Glutamatergic neuron (in vitro differentiated cells): Measurements from ENCODE around the gene PCDHGA8. TPM values are rescaled to one million over a fixed set of nuclear protein-coding genes. Genes with fewer than 3 reads are reported as not detected.

Experiments used
- DNase-seq: peaks from one replicate; pipeline ENCODE4 v3.0.0; 2022
- H3K27ac Mint-ChIP-seq: one replicate; pipeline ENCODE4 v1.8.0; 2020; ENCODE audit warnings: mild to moderate bottlenecking, mixed read lengths, inconsistent platforms; ENCODE audit not compliant: unreplicated experiment
- H3K27me3 Mint-ChIP-seq: one replicate; pipeline ENCODE4 v1.8.0; 2020; ENCODE audit warnings: mild to moderate bottlenecking, moderate library complexity, mixed read lengths, inconsistent platforms; ENCODE audit not compliant: unreplicated experiment
- H3K36me3 Mint-ChIP-seq: one replicate; pipeline ENCODE4 v1.8.0; 2020; ENCODE audit warnings: mild to moderate bottlenecking, mixed read lengths, inconsistent platforms; ENCODE audit not compliant: unreplicated experiment
- H3K4me1 Mint-ChIP-seq: one replicate; pipeline ENCODE4 v1.8.0; 2020; ENCODE audit warnings: mild to moderate bottlenecking, low read depth, mixed read lengths, inconsistent platforms; ENCODE audit not compliant: unreplicated experiment
- H3K4me3 Mint-ChIP-seq: one replicate; pipeline ENCODE4 v1.8.0; 2020; ENCODE audit warnings: mild to moderate bottlenecking, mixed read lengths, inconsistent platforms; ENCODE audit not compliant: unreplicated experiment
- H3K9me3 Mint-ChIP-seq: one replicate; pipeline ENCODE4 v1.8.0; 2020; ENCODE audit warnings: mild to moderate bottlenecking, moderate library complexity, mixed read lengths, inconsistent platforms; ENCODE audit not compliant: unreplicated experiment
- CTCF ChIP-seq: fragments of 200-600 bp; sonication (generic); IDR thresholded peaks from one replicate; pipeline ENCODE4 v1.5.0; 2021; ENCODE audit not compliant: partially characterized antibody, unreplicated experiment
- total RNA-seq: library from RNA; stranded (reverse); fragmentation: NEBNext Ultra II Directional; extraction: Animal tissue kit (Norgen Biotek cat#: 25700); gene quantifications from one replicate; pipeline ENCODE4 v1.2.1, GENCODE V29; 2021; ENCODE audit not compliant: unreplicated experiment

PCDHGA8 gene
- total RNA-seq, 1 donor from 2014 or later: 7.2 TPM

GRCh38 chr5:141439411-141440141, 47.1 kb downstream of the PCDHGA8 start:
- TF ChIP-seq CTCF: no peak
- no peaks in the 10 kb centered on the region for H3K4me1 Mint-ChIP-seq
- peaks cover 12% of the 10 kb centered on the region for H3K9me3 Mint-ChIP-seq
- DNase-seq: no peak
- H3K27ac Mint-ChIP-seq: no peak overlapping the region
- H3K36me3 Mint-ChIP-seq: peaks cover 39% of the 10 kb centered on the region
- no peak overlapping the region for H3K4me3 Mint-ChIP-seq
- H3K27me3 Mint-ChIP-seq: peaks cover 4% of the 10 kb centered on the region

- H3K4me3 Mint-ChIP-seq: no peak overlapping the region
- no peaks in the 10 kb centered on the region for H3K4me1 Mint-ChIP-seq
- H3K27me3 Mint-ChIP-seq: peaks cover 4% of the 10 kb centered on the region
- peaks cover 41% of the 10 kb centered on the region for H3K36me3 Mint-ChIP-seq
- H3K9me3 Mint-ChIP-seq: peaks cover 12% of the 10 kb centered on the region
- no peak for DNase-seq
- TF ChIP-seq CTCF: no peak
- no peak overlapping the region for H3K27ac Mint-ChIP-seq
Measured at GRCh38 chr5:141440341-141440740, 47.9 kb downstream of the PCDHGA8 start.

GRCh38 chr5:141441571-141442170, 49.2 kb downstream of the PCDHGA8 start:
- H3K27ac Mint-ChIP-seq: no peak overlapping the region
- H3K36me3 Mint-ChIP-seq: peaks cover 41% of the 10 kb centered on the region
- no peak overlapping the region for H3K4me3 Mint-ChIP-seq
- H3K27me3 Mint-ChIP-seq: peaks cover 4% of the 10 kb centered on the region
- peaks cover 14% of the 10 kb centered on the region for H3K9me3 Mint-ChIP-seq
- no peaks in the 10 kb centered on the region for H3K4me1 Mint-ChIP-seq
- TF ChIP-seq CTCF: no peak
- no peak for DNase-seq

Other genes with a start within 250 kb of the PCDHGA8 start
- 7.2 TPM for gene PCDHB6, start 242.6 kb upstream of the PCDHGA8 start, total RNA-seq
- gene PCDHB7, start 220.0 kb upstream of the PCDHGA8 start, total RNA-seq: 3.4 TPM
- 19.8 TPM for gene PCDHB8, start 214.8 kb upstream of the PCDHGA8 start, total RNA-seq
- 20.1 TPM for gene PCDHB16, start 210.2 kb upstream of the PCDHGA8 start, total RNA-seq
- 12.2 TPM for gene PCDHB9, start 205.5 kb upstream of the PCDHGA8 start, total RNA-seq
- gene PCDHB10, start 200.3 kb upstream of the PCDHGA8 start, total RNA-seq: 17.7 TPM
- 10.6 TPM for gene PCDHB11, start 193.0 kb upstream of the PCDHGA8 start, total RNA-seq
- gene PCDHB12, start 183.9 kb upstream of the PCDHGA8 start, total RNA-seq: 14.4 TPM
- gene PCDHB13, start 178.7 kb upstream of the PCDHGA8 start, total RNA-seq: 12.7 TPM
- 16.5 TPM for gene PCDHB14, start 169.3 kb upstream of the PCDHGA8 start, total RNA-seq
- 29.5 TPM for gene PCDHB15, start 147.2 kb upstream of the PCDHGA8 start, total RNA-seq
- gene SLC25A2, start 88.6 kb upstream of the PCDHGA8 start, total RNA-seq: 1.9 TPM
- 89.4 TPM for gene TAF7, start 71.8 kb upstream of the PCDHGA8 start, total RNA-seq
- gene PCDHGA1, start 62.1 kb upstream of the PCDHGA8 start, total RNA-seq: 4.6 TPM
- 3.0 TPM for gene PCDHGA2, start 53.9 kb upstream of the PCDHGA8 start, total RNA-seq
- 10.4 TPM for gene PCDHGA3, start 48.8 kb upstream of the PCDHGA8 start, total RNA-seq
- 9.6 TPM for gene PCDHGB1, start 42.5 kb upstream of the PCDHGA8 start, total RNA-seq
- 8.2 TPM for gene PCDHGA4, start 37.6 kb upstream of the PCDHGA8 start, total RNA-seq
- 8.9 TPM for gene PCDHGB2, start 32.6 kb upstream of the PCDHGA8 start, total RNA-seq
- 4.6 TPM for gene PCDHGA5, start 28.5 kb upstream of the PCDHGA8 start, total RNA-seq
- 6.2 TPM for gene PCDHGB3, start 22.4 kb upstream of the PCDHGA8 start, total RNA-seq
- 6.3 TPM for gene PCDHGA6, start 18.7 kb upstream of the PCDHGA8 start, total RNA-seq
- 4.2 TPM for gene PCDHGA7, start 9.9 kb upstream of the PCDHGA8 start, total RNA-seq
- gene PCDHGB4, start 4.9 kb upstream of the PCDHGA8 start, total RNA-seq: 40.8 TPM
- gene PCDHGB5, start 5.3 kb downstream of the PCDHGA8 start, total RNA-seq: 9.3 TPM
- gene PCDHGA9, start 10.1 kb downstream of the PCDHGA8 start, total RNA-seq: 5.5 TPM
- gene PCDHGB6, start 15.4 kb downstream of the PCDHGA8 start, total RNA-seq: 59.8 TPM
- gene PCDHGA10, start 20.4 kb downstream of the PCDHGA8 start, total RNA-seq: 16.6 TPM
- gene PCDHGB7, start 25.0 kb downstream of the PCDHGA8 start, total RNA-seq: 38.6 TPM
- 12.5 TPM for gene PCDHGA11, start 28.4 kb downstream of the PCDHGA8 start, total RNA-seq
- 6.1 TPM for gene PCDHGA12, start 37.9 kb downstream of the PCDHGA8 start, total RNA-seq
- gene PCDHGC3, start 83.3 kb downstream of the PCDHGA8 start, total RNA-seq: 40.1 TPM
- 6.7 TPM for gene PCDHGC4, start 92.4 kb downstream of the PCDHGA8 start, total RNA-seq
- 4.0 TPM for gene PCDHGC5, start 96.4 kb downstream of the PCDHGA8 start, total RNA-seq
- gene DIAPH1, start 226.4 kb downstream of the PCDHGA8 start, total RNA-seq: 51.6 TPM
- gene HDAC3, start 244.2 kb downstream of the PCDHGA8 start, total RNA-seq: 81.8 TPM
- 12.6 TPM for gene RELL2, start 244.4 kb downstream of the PCDHGA8 start, total RNA-seq